C1 segment of cervical spinal cord (tissue), 14 donors: Measurements from ENCODE around the gene ENO2.
A peak's percentile ranks its signal among the peaks of the same experiment; 100 is the strongest.
"Not testable (repeated sequence)": the region's sequence is repeated elsewhere in the genome, so short reads cannot be mapped to it uniquely, and the experiment has no call there.

Experiments
- DNase-seq, 14 donors: peaks; one replicate each; lab custom pipeline; 2025; lab: John Stamatoyannopoulos, UW

The ENO2 gene

GRCh38 chr12:6914246-6914946 lies at the start of gene ENO2:
Gene ENO2 (plus strand): TSS chr12:6914580. CDS start chr12:6915833, 1,253 bp downstream.
- DNase-seq = peak in 12 of 14 donors; percentile 44 to 92 (median 69)

- DNase-seq = not testable (repeated sequence)
These were observed 49.1 kb upstream of the ENO2 start for GRCh38 chr12:6865307-6865706.

GRCh38 chr12:6866163-6866919 lies 48.0 kb upstream of the ENO2 start:
- DNase-seq = no peak

- DNase-seq = peak in 10 of 14 donors; percentile 25 to 80 (median 64)
These were observed 47.4 kb upstream of the ENO2 start for GRCh38 chr12:6866920-6867412.

GRCh38 chr12:6867413-6868210 lies 46.8 kb upstream of the ENO2 start, which contains the start of gene TPI1:
Gene TPI1 (plus strand): TSS chr12:6867531. CDS start chr12:6867567, 36 bp downstream.
- peak in 11 of 14 donors; percentile 66 to 86 (median 77) for DNase-seq

GRCh38 chr12:6868211-6869048 lies 46.0 kb upstream of the ENO2 start:
- DNase-seq = peak in 2 of 14 donors; percentile 12 to 28

GRCh38 chr12:6869049-6870021 lies 45.0 kb upstream of the ENO2 start:
- peak in 12 of 14 donors; percentile 17 to 79 (median 58) for DNase-seq

- not testable (repeated sequence) for DNase-seq
These were observed 44.1 kb upstream of the ENO2 start for GRCh38 chr12:6870304-6870703.

- no peak for DNase-seq
These were observed 43.1 kb upstream of the ENO2 start for GRCh38 chr12:6871052-6871957.

GRCh38 chr12:6872073-6873048 lies 42.0 kb upstream of the ENO2 start:
- peak in 13 of 14 donors; percentile 16 to 80 (median 63) for DNase-seq

GRCh38 chr12:6873094-6874014 lies 41.0 kb upstream of the ENO2 start, which contains the start of gene SPSB2:
Gene SPSB2 (minus strand): TSS chr12:6873303. CDS start chr12:6872901, 402 bp downstream.
- peak; percentile 52 to 95 (median 84) for DNase-seq

GRCh38 chr12:6874015-6874368 lies 40.4 kb upstream of the ENO2 start:
- DNase-seq = not testable (repeated sequence)

GRCh38 chr12:6879824-6880223 lies 34.6 kb upstream of the ENO2 start:
- DNase-seq = not testable (repeated sequence)

- no peak for DNase-seq
These were observed 31.1 kb upstream of the ENO2 start for GRCh38 chr12:6883252-6883651.

- DNase-seq = no peak
These were observed 30.7 kb upstream of the ENO2 start for GRCh38 chr12:6883683-6884082.

- DNase-seq = no peak
These were observed 29.8 kb upstream of the ENO2 start for GRCh38 chr12:6884539-6884938.
